Fibroblast of the aortic adventitia (primary cell): ENCODE data around the gene EN2. TPM values are rescaled to one million over a fixed set of nuclear protein-coding genes. Genes with fewer than 3 reads are reported as not detected.

Experiments
- DNase-seq: peaks from one replicate; pipeline ENCODE4 v3.0.0-alpha.2; 2010; ENCODE audit warnings: low read depth
- H3K4me3 ChIP-seq: 2 replicates; pipeline ENCODE4 v1.5.1; 2011; ENCODE audit warnings: low read depth, mild to moderate bottlenecking, control low read depth, low read length, moderate library complexity
- total RNA-seq: library from RNA; depleted of rRNA; stranded (reverse); fragments of >200 nt; gene quantifications from 2 replicates; pipeline ENCODE4 v1.2.3, GENCODE V29; 2012; ENCODE audit warnings: low replicate concordance
- TF ChIP-seq, protein P1 (sequence below): IDR thresholded peaks from 2 replicates; pipeline ENCODE4 v1.5.1; 2011; ENCODE audit warnings: mild to moderate bottlenecking, low read length, control low read depth, inconsistent platforms; ENCODE audit not compliant: insufficient read depth

EN2 gene
- total RNA-seq, 1 donor: under 0.01 TPM

DNA sequence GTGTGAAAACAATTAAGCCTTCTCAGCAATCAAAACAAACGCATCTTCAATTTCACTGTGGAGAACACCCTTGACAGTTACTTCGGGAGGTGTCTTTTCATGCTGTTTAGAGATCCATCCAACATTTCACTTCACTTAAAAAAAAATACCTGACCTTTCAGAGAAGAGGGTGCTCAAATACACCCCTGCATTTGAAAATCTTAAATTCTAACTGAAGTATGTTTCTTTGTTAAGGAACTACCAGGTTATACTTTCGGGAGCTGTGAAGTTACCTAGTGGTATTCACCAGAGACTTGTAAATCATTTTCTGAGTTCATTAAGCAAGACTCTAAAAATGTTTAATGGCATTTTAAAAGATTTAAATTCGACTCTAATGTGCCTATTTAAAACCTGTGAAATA, 49.6 kb downstream of the EN2 start:
- no peak overlapping the region for H3K4me3 ChIP-seq
- TF ChIP-seq, protein P1, sequence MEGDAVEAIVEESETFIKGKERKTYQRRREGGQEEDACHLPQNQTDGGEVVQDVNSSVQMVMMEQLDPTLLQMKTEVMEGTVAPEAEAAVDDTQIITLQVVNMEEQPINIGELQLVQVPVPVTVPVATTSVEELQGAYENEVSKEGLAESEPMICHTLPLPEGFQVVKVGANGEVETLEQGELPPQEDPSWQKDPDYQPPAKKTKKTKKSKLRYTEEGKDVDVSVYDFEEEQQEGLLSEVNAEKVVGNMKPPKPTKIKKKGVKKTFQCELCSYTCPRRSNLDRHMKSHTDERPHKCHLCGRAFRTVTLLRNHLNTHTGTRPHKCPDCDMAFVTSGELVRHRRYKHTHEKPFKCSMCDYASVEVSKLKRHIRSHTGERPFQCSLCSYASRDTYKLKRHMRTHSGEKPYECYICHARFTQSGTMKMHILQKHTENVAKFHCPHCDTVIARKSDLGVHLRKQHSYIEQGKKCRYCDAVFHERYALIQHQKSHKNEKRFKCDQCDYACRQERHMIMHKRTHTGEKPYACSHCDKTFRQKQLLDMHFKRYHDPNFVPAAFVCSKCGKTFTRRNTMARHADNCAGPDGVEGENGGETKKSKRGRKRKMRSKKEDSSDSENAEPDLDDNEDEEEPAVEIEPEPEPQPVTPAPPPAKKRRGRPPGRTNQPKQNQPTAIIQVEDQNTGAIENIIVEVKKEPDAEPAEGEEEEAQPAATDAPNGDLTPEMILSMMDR: no peak
- DNase-seq: no peak

DNA sequence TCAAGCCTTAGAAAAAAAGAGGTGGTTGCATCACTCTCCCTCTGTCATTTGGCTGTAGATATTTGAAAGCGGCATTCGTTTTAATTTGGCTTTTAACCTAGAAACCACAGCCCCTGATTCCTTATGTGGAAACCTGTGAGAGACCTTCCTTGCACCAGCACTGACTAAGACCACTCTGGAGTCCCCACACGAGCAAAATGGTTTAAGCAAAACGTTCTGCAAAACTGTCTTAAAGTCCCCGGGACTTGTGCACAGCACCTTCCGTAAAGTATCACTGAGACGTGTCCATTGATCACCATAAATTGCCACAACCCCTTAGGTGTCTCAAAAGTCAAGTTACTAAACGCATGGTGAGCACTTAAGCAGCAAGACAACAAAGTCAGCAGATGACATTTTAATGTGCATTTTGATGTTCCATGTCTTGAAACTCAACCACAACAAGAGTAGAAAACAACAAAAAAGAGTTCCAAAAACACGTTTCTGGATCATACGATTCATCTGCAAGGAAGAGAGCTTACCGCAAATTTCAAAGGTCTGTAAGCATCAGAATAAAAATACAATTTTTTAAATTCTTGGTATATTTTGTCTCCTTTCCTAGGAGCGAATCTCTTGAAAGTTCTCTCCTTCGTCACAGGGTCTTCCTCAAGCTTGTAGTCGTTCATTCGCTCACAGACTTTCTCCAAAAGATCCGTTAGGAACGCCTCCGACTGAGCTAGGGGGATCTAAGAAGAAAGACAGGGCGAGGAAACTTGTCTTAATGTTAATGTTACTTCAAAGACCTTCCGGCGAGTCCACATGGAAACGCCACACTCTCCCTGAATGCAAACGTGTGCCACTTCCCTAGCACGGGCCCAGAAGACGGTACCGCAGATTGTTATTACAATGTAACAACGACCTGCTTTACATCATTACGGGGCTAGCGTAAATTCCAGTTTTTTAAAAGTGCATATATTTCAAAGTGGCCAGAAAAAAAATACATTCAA, 50.7 kb downstream of the EN2 start:
- no peak for DNase-seq
- TF ChIP-seq, protein P1: no peak
- H3K4me3 ChIP-seq: no peak overlapping the region

DNA sequence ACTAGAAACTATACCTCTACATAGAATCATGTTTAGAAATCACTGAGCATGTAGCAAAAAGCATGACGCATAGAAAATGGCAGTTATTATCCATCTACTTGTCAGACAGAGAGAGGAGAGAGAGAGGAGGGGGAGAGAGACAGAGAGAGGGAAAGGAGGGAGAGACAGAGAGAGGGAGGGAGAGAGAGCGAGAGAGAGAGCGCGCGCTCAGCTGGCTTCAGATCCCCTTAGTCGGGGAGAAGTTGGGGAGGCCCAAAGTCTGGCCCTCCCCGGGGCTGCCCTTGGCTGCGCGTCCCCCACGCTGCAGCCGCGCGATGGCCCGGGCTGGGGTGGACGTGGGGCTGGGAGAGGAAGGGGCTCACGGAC, 51.4 kb downstream of the EN2 start:
- TF ChIP-seq, protein P1: no peak

DNA sequence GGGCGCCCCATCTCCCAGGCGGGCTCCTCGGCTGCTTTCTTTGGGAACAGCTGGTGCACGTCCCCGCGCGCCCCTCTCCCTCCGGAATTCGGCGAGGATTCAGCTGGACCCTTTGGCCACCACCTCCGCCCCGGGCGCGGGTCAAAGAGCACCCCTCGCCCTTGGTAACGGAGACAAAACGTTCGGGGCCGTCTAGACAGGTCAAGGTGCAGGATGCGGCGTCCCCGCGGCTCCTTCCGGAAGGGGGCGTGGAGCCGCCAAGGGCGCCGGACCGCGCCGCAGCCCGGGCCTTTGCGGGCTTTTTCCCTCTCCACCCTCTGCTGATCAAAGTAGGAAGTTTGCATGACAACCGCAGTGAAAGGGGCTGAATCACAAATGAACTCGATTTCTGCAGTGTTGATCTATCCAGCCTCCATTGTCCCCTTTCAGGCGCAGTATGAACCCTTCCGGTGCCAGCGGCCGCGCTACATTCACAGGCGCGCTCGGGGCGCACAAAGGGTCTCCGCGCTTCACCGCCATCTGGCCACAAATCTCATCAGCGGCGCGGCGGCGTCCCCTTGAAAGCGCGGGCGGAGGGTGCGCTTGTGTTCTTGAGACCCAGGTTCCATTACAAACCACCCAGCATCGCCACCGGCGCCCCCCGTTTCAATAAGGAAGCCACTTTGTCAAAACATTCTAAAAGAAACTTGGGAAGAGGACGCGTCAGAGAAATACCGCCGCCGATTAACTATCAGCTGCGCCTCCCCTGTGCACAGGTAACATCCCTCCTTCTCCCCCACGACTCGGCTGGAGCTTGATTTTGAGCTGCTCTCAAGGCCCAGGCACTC, 52.0 kb downstream of the EN2 start:
- TF ChIP-seq, protein P1: no peak
- H3K4me3 ChIP-seq: no peak overlapping the region

More for the DNA sequence above, 51.4 kb downstream of the EN2 start:
- no peak overlapping the region for H3K4me3 ChIP-seq
- DNase-seq: no peak

DNA sequence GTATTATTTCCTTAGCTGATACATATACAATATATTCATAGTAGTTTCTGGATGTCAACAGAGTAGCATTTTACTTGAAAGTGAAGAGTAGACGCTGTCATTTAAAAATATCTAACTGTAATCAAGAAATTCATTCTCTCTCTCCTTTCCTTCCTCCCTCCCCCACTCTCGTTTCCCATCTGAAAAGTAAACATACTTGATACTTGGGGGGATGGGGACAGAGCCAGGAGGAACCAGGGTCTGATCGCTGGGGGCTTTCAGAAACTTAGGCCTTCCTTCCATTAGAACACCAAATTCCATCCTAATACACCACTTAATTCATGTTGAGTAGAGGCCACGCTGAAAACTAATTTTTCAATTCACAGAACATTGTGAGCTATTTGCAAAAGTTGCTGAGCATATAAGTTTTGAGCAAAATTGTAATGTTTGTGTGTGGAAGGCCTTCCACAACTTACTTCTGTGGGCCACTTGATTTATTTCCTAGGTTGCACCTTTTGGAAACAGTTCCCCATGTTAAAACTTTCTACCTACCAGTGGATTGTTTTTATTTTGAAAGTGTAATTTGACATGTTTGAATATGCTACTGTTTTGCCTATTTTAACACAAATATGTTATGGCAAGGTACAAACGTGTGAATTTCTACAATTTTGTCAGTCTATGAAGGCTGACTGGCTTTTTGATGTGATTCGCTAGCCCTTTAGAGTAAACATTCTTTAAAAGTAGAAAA, 53.2 kb downstream of the EN2 start:
- TF ChIP-seq, protein P1: no peak
- no peak for DNase-seq
- no peak overlapping the region for H3K4me3 ChIP-seq

More for the DNA sequence above, 52.0 kb downstream of the EN2 start:
- DNase-seq: no peak

DNA sequence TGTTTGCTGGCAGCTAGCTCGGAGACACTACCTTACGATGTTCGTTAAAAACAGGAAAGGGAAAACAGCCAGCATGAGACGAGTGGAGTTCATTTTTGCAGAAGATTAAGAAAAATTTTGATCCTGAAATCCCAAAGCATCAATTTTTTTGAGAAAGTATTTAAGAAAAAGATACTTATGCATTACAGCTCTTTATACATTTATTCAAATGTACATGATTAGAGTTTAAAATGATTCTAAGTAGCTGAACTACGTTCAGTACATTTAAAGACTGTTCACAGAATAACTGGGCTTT, 53.7 kb downstream of the EN2 start:
- no peak overlapping the region for H3K4me3 ChIP-seq
- TF ChIP-seq, protein P1: no peak
- DNase-seq: no peak
